Activated naive CD8-positive, alpha-beta T cell (primary cell): ENCODE data around the gene SLC25A5.
"Not testable (repeated sequence)": the region's sequence is repeated elsewhere in the genome, so short reads cannot be mapped to it uniquely, and the experiment has no call there.

Experiments
- H3K27ac Mint-ChIP-seq: one replicate; pipeline ENCODE4 v1.8.0; 2021; ENCODE audit warnings: mixed read lengths
- H3K27me3 Mint-ChIP-seq: one replicate; pipeline ENCODE4 v1.8.0; 2021; ENCODE audit warnings: mixed read lengths
- H3K36me3 Mint-ChIP-seq: one replicate; pipeline ENCODE4 v1.8.0; 2021; ENCODE audit warnings: mixed read lengths
- H3K4me1 Mint-ChIP-seq: one replicate; pipeline ENCODE4 v1.8.0; 2021; ENCODE audit warnings: low read depth, mixed read lengths
- H3K4me3 Mint-ChIP-seq: one replicate; pipeline ENCODE4 v1.8.0; 2021; ENCODE audit warnings: mild to moderate bottlenecking, mixed read lengths
- H3K9me3 Mint-ChIP-seq: one replicate; pipeline ENCODE4 v1.8.0; 2021; ENCODE audit warnings: low read depth, mixed read lengths

SLC25A5 gene

DNA sequence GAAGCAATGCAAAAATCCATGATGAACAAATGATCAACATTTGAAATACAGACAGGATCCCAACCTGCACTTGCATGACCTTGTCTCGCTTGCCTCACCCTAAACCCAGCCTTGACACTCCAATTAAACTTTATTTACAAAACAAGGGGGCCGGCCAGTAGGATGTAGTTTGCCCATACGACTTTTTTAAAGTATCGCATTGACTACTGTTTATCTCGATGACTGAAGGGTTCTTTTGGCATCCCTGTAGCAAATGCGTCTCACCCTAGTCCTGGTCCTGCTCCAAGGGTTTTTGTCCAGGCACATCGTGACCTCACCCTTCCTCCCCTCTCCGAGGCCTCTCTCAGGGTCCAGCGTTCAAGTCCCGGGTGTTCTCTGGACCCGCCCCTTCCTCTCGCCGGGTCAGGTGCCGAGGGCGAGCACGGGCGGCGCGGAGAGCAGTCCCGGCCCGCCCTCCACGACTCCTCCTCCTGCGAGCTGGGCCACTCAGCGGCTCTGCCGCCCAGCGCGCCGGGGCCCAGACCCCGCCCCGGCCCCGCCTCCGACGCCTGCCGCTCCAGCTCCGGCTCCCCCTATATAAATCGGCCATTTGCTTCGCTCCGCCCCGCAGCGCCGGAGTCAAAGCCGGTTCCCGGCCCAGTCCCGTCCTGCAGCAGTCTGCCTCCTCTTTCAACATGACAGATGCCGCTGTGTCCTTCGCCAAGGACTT, at the start of gene SLC25A5:
Gene SLC25A5, plus strand, starts transcription at position 603 of the 709 bp plus-strand sequence. Its CDS starts 72 bp downstream, at position 675.
- Mint-ChIP-seq H3K27ac (peak within 1 kb of the TSS; percentile 92), H3K27me3 (no peaks in the 10 kb centered on the region), H3K4me3 (peak within 1 kb of the TSS; percentile 88), H3K36me3 (no peaks in the 10 kb centered on the region), H3K9me3 (no peaks in the 10 kb centered on the region), H3K4me1 (peaks cover 8% of the 10 kb centered on the region)

DNA sequence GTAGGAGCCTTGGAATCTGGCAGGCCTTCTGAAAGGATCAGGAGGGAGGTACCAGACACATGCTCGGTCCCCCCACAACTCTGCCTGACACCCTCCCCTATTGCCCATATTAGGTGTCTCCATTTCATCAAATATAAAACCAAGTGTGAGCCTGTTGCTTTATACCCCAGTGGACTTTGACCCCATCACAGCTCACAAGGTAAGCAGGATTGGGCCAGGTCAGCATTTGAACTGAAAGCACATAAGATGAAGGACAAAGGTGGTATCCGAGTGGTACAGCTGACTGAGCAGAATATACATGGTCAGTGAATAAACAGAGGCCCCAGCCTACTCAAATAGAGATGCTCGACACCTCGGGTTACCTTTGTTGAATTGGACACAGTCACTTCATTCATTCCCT, 49.1 kb upstream of the SLC25A5 start:
- no peak overlapping the region for H3K27ac Mint-ChIP-seq
- no peaks in the 10 kb centered on the region for H3K9me3 Mint-ChIP-seq
- H3K36me3 Mint-ChIP-seq, result no peaks in the 10 kb centered on the region
- H3K4me3 Mint-ChIP-seq, result no peak overlapping the region
- H3K27me3 Mint-ChIP-seq, result no peaks in the 10 kb centered on the region
- no peaks in the 10 kb centered on the region for H3K4me1 Mint-ChIP-seq

DNA sequence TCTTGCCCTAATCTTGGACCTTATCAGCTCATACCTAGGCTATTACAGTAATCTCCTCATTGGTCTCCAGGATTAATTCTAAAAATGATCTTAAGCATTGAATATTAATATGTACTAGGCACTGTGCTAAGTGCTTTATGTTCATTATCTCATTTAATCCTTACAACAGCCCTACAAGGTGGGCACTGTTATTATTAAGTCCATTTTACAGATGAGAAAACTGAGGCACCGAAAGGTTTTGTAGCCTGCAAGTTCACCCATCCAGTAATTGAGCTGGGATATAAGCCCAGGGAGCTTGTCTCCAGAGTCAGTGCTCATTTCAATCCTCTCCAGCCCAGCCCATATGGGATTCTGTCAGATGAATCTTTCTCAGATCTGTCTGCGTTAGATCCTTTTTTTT, 48.3 kb upstream of the SLC25A5 start:
- no peaks in the 10 kb centered on the region for H3K4me1 Mint-ChIP-seq
- H3K4me3 Mint-ChIP-seq, result no peak overlapping the region
- H3K27me3 Mint-ChIP-seq, result no peaks in the 10 kb centered on the region
- no peaks in the 10 kb centered on the region for H3K36me3 Mint-ChIP-seq
- no peak overlapping the region for H3K27ac Mint-ChIP-seq
- no peaks in the 10 kb centered on the region for H3K9me3 Mint-ChIP-seq

DNA sequence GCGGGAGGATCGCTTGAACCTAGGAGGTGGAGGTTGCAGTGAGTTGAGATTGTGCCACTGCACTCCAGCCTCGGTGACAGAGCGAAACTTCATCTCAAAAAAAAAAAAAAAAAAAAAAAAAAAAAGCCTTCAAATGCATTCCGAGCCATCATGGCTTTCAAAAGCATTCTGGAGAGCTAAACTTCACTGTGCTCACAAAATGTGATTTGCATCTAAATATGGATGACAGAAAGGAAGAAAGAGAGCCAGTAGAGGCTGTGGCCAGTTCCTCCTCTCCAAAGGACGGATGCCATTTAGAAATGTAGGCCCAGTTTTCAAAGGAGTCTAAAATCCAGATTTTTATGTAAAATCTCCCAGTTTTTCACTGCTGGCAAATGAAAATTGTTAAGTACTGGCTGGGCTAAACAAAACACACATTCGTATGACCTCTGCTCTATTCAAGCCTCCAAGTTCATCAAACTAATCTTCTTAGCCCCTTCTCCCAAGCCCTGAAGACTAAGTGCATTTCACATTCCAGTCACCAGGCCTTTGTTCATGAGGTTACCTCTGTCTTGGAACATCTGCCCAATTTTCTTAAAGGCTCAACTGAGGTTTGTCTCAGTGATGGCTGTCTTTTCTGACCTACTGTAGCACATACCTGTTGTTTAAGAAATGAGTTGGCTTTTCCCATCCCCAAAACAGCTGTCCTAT, 47.1 kb upstream of the SLC25A5 start:
- Mint-ChIP-seq H3K27me3 (no peaks in the 10 kb centered on the region), H3K36me3 (no peaks in the 10 kb centered on the region), H3K9me3 (no peaks in the 10 kb centered on the region), H3K4me3 (no peak overlapping the region), H3K4me1 (peaks cover 5% of the 10 kb centered on the region), H3K27ac (no peak overlapping the region)

DNA sequence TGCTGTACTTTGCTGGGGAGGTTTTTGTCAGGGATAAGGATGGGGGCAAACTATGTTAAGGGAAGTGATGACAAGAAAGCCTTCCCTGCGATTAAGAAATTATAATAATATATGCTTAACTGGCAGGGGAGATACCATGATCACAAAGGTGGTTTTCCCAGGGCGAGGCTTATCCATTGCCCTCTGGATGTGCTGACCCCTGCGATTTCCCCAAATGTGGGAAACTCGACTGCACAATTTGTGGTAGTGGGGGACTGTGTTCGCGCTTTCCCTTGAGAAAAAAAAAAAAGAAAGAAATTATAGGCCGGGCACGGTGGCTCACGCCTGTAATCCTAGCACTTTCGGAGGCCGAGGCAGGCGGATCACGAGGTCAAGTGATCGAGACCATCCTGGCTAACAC, 44.6 kb upstream of the SLC25A5 start:
- Mint-ChIP-seq H3K4me1 (peaks cover 21% of the 10 kb centered on the region), H3K9me3 (no peaks in the 10 kb centered on the region), H3K36me3 (no peaks in the 10 kb centered on the region), H3K27ac (no peak overlapping the region), H3K4me3 (no peak overlapping the region), H3K27me3 (no peaks in the 10 kb centered on the region)

DNA sequence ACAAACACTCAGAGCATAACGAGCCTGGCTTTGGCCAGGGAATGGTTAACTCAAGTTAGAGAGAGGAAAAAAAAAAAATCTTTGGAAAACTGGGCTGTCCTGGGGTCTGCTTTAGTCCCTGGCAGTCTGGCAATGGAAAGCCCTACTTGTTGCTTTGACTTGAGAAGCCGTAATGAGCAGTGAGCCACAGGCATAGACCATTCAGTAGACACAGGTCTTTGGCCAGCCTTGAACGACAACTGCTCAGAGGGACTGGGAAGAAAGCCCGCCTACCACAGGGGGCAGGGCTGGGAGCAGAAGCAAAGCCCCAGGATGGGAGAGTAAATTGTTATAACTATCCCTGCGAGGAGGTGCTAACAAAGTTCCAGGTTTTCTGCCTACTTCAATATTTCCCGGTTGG, 43.2 kb upstream of the SLC25A5 start:
- no peaks in the 10 kb centered on the region for H3K27me3 Mint-ChIP-seq
- H3K27ac Mint-ChIP-seq, result no peak overlapping the region
- H3K4me3 Mint-ChIP-seq, result no peak overlapping the region
- H3K36me3 Mint-ChIP-seq, result no peaks in the 10 kb centered on the region
- H3K4me1 Mint-ChIP-seq, result peaks cover 21% of the 10 kb centered on the region
- no peaks in the 10 kb centered on the region for H3K9me3 Mint-ChIP-seq

DNA sequence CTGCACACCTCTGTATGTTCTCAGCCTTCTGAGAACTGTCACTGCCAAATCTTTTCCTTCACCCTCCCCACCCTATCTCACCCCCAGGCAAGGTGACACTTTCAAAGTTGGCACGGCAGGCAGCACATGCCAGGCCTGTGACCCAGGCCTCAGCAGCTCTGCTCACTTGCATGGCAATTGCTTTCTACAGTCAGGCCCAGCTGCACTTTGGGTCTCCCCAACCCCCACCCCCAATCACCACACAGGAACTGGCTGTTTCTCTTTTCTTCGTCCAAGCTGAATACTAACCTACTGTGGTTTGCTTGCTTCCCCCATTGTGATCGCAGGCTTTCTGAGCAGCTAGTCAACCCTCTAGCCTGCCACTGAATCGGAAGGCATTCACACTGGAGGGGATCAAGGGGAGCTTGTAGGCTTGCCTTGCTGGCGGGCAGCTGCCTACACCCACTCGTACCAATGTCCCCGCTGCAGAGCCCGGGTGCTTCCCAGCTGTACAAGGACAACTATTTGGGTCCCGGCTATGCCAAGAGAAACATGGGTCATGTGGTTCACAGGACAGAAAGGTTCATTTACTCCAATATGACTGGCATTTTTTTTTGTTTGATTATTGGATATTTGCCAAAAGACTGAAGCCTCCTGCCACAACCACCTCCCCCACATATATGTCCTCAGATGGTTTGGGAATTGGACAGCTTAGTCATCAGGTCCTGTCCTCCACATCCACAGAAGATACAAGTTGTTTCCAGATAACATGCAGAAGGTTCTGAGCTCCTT, 41.0 kb upstream of the SLC25A5 start:
- Mint-ChIP-seq H3K27ac (peak overlapping the region; percentile 81), H3K4me3 (peak overlapping the region; percentile 59), H3K9me3 (no peaks in the 10 kb centered on the region), H3K27me3 (no peaks in the 10 kb centered on the region), H3K36me3 (no peaks in the 10 kb centered on the region), H3K4me1 (peaks cover 21% of the 10 kb centered on the region)

DNA sequence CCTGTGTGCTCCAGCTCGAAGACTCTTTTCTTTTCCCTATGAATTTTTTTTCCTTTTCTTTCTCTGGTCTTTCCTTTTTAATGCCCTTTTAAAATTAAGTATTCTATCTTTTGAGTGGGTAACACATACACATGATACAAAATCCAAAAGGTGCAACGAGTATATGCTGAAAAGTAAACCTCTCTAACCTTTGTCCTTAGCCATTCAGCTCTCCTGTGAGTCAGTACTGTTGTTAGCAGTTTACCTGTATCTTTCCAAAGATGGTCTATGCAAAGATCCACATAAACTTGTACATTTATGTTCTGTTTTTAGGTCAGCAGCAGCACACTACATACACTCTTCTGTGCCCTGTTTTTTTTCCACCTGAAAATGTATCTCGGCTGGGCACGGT, 40.5 kb upstream of the SLC25A5 start:
- H3K4me1 Mint-ChIP-seq, result peaks cover 21% of the 10 kb centered on the region
- H3K9me3 Mint-ChIP-seq, result no peaks in the 10 kb centered on the region
- no peak overlapping the region for H3K4me3 Mint-ChIP-seq
- H3K27me3 Mint-ChIP-seq, result no peaks in the 10 kb centered on the region
- no peak overlapping the region for H3K27ac Mint-ChIP-seq
- no peaks in the 10 kb centered on the region for H3K36me3 Mint-ChIP-seq

DNA sequence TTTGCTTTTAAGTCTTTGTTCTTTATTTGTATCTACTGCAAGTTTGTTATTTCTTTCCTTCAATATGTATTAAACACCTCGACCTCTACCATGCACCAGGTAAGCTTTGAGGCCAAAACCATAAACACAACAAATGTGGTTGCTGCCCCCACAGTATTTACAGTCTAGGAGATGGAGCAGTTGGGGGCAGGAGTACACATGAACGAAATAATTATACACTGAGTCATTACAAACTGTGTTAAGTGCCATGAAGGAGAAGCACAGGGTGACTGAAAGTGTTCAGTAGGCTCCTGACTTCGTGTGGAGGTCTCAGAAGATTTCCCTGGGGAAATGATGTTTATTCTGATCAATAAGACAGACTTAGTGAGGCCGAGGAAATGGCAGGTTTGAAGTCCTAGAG, 38.8 kb upstream of the SLC25A5 start:
- peaks cover 5% of the 10 kb centered on the region for H3K36me3 Mint-ChIP-seq
- H3K27ac Mint-ChIP-seq, result no peak overlapping the region
- H3K27me3 Mint-ChIP-seq, result no peaks in the 10 kb centered on the region
- no peak overlapping the region for H3K4me3 Mint-ChIP-seq
- peaks cover 21% of the 10 kb centered on the region for H3K4me1 Mint-ChIP-seq
- H3K9me3 Mint-ChIP-seq, result no peaks in the 10 kb centered on the region

DNA sequence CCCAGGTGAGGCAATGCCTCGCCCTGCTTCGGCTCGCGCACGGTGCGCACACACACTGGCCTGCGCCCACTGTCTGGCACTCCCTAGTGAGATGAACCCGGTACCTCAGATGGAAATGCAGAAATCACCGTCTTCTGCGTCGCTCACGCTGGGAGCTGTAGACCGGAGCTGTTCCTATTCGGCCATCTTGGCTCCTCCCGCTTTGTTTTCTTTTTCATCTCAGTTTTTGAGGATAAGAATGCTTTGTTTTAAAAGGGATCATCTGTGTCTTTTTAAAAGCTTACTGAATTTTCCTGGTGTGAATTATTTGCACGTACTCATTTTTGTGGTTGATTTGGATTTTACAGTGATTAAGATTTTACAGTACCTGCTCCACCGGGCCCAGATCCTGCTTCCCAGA, 26.9 kb upstream of the SLC25A5 start:
- H3K27ac Mint-ChIP-seq, H3K4me1 Mint-ChIP-seq, H3K9me3 Mint-ChIP-seq, H3K36me3 Mint-ChIP-seq, H3K27me3 Mint-ChIP-seq: not testable (repeated sequence)
- peak overlapping the region; percentile 30 for H3K4me3 Mint-ChIP-seq

DNA sequence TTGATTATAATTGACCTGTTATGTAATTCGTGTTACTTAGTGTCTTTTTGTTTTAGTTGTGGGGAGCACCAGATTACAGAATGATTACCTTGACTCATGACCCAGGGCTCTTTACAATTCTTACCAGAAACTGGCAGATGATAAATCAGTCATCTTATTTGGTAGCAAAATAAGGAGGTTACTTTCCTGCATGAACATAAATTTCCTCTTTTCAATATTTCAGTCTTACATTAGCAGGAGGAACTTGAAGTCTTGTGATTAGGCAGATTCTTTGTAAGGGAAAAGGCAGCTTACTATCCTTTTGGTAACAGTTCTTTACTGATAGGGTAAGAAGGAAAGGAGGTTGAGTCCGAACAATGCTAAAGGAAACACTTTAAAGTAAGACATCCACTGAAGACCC, 26.0 kb upstream of the SLC25A5 start:
- H3K4me3 Mint-ChIP-seq, result no peak overlapping the region
- peaks cover 3% of the 10 kb centered on the region for H3K36me3 Mint-ChIP-seq
- no peaks in the 10 kb centered on the region for H3K27me3 Mint-ChIP-seq
- no peaks in the 10 kb centered on the region for H3K4me1 Mint-ChIP-seq
- no peak overlapping the region for H3K27ac Mint-ChIP-seq
- H3K9me3 Mint-ChIP-seq, result no peaks in the 10 kb centered on the region

DNA sequence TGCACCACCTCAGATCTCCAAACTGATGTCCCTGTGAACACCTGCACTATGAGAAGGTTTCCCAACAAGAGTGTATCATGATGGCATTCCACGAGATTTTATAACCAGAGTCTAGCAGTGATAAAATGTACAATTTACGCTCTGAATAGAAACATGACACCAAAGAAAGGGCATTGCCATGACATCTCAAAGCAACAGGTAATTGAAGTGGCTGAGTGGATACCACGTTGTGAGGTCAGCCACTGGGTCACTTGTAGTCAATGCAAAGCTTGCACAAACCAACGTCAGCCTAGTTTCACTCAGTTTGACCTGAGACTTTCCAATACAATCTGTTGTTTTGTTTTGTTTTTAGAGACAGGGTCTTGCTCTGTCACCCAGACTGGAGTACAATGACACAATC, 15.0 kb upstream of the SLC25A5 start:
- Mint-ChIP-seq H3K27ac (no peak overlapping the region), H3K27me3 (no peaks in the 10 kb centered on the region)

DNA sequence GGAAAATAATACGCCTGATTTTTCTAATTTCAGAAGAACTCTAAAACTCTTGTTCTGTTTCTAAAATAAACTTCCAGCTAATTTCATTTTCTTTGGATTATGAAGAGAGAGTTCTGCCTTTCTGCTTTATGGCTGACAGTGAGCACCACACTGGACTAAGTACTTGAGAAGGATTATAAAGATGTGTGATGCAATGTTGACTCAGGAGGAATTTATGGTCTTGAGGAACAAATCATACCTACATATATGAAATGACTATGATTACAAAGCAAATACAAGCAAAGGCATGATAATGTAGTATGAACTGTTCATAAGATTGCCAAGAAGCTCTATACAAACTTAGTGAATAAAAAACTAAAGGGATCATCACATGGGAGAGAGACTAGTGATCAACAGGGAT, 13.0 kb upstream of the SLC25A5 start:
- H3K36me3 Mint-ChIP-seq, result peaks cover 8% of the 10 kb centered on the region
- no peaks in the 10 kb centered on the region for H3K9me3 Mint-ChIP-seq
- H3K4me1 Mint-ChIP-seq, result no peaks in the 10 kb centered on the region
- H3K4me3 Mint-ChIP-seq, result no peak overlapping the region
- H3K27ac Mint-ChIP-seq, result no peak overlapping the region
- H3K27me3 Mint-ChIP-seq, result no peaks in the 10 kb centered on the region

More for the DNA sequence above, 15.0 kb upstream of the SLC25A5 start:
- Mint-ChIP-seq H3K4me3 (no peak overlapping the region), H3K9me3 (no peaks in the 10 kb centered on the region), H3K4me1 (no peaks in the 10 kb centered on the region), H3K36me3 (peaks cover 8% of the 10 kb centered on the region)

DNA sequence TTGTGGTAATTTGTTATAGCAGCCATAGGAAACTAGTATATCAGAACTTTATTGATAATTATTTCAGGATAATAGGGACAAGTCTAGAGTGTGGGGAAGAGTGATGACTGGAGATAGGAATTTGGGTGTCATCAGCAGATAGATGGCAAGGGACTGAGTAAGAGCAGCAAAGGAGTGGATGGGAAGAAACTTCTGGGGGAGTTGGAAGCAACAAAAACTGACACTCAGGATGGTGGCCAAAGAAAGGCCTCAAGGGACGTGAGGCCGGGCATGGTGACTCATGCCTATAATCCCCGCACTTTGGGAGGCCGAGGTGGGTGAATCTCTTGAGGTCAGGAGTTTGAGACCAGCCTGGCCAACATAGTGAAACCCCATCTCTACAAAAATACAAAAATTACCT, 9.1 kb upstream of the SLC25A5 start:
- peaks cover 3% of the 10 kb centered on the region for H3K36me3 Mint-ChIP-seq
- H3K27ac Mint-ChIP-seq, result no peak overlapping the region
- H3K9me3 Mint-ChIP-seq, result no peaks in the 10 kb centered on the region
- no peaks in the 10 kb centered on the region for H3K4me1 Mint-ChIP-seq
- no peak overlapping the region for H3K4me3 Mint-ChIP-seq
- no peaks in the 10 kb centered on the region for H3K27me3 Mint-ChIP-seq

DNA sequence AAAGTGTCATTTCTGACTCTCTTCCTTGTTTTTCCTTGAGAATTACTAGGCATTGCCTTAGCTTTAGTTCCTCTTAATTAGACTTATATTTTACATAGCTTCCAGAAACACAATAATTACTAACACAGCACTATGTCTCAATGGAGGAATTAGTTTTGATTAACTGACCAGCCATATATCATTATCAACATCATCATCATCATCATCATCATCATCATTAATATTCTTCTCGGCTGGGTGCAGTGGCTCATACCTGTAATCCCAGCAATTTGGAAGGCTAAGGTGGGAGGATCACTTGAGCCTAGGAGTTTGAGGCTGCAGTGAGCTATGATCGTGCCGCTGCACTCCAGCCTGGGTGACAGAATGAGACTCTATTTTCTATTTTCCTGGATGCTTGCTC, 2.7 kb upstream of the SLC25A5 start:
- Mint-ChIP-seq H3K27me3 (no peaks in the 10 kb centered on the region), H3K9me3 (no peaks in the 10 kb centered on the region), H3K36me3 (no peaks in the 10 kb centered on the region), H3K27ac (no peak overlapping the region), H3K4me3 (no peak overlapping the region), H3K4me1 (peaks cover 6% of the 10 kb centered on the region)
